GM18508 (cell line): ENCODE results near the gene TJP2.

ENCODE experiments used
- ATAC-seq: cut with Tn5 transposase; IDR thresholded peaks from one replicate; pipeline ENCODE4 v1.9.1; 2021; ENCODE audit warnings: moderate number of reproducible peaks; ENCODE audit not compliant: insufficient read depth, unreplicated experiment

The TJP2 gene

GRCh38 chr9:69188975-69189374 lies 14.9 kb downstream of the TJP2 start:
- ATAC-seq, result no peak

- ATAC-seq, result peak; percentile 38
Observed at GRCh38 chr9:69190086-69190862, 16.2 kb downstream of the TJP2 start.

DNA sequence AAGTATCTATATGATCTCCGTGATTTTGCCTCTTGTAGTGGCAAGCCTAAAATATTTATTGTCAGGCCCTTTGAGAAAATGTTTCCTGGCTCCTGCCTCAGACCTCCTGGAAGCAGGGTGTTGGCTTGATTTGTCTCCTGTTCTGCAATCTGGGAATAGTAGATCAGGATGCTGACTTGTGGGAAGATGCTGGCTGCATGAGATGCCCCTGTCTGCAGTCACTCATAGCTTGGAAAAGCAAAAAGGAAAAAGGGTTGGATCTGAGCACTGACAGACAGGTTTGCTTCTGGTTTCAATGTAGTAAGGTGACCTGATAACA lies 16.7 kb downstream of the TJP2 start:
- no peak for ATAC-seq

DNA sequence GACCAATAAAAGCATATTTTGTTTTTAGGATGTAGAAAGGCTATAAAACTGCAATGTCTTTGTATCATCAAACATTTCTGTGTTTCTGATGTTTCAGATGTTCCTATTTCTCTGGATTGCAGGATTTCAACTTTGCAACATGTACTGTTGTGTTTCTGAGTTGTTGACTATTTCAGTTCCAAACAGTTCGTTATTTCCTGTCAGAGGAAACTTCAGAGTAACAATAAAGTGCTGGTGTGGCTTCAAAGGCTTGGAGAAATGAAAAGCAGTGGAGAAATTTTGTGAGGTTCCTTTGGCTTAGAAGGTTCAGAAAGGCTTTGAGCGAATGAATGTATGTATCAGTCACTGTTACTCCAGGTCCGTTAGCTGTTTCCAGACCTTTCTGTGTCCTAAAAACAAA lies 17.2 kb downstream of the TJP2 start:
- no peak for ATAC-seq

DNA sequence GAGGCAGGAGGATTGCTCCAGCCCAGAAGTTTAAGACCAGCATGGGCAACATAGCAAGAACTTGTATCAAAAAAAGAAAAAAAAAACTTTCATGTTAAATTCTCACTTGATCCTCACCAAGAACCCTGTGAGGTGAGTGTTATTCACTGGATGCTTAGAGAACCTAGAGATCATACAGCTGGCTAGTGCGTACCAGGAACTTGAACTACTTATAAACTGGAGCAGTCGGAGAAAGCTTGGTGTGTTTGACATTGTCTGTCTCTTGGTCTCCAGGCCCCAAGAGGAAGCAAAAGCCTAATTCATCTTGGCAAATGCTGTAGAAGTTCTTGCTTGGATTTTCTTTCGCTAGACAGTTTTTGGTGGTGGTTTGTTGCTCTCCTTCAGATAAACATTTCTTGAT lies 18.1 kb downstream of the TJP2 start:
- no peak for ATAC-seq

GRCh38 chr9:69193685-69194032 lies 19.6 kb downstream of the TJP2 start:
- ATAC-seq, result no peak

DNA sequence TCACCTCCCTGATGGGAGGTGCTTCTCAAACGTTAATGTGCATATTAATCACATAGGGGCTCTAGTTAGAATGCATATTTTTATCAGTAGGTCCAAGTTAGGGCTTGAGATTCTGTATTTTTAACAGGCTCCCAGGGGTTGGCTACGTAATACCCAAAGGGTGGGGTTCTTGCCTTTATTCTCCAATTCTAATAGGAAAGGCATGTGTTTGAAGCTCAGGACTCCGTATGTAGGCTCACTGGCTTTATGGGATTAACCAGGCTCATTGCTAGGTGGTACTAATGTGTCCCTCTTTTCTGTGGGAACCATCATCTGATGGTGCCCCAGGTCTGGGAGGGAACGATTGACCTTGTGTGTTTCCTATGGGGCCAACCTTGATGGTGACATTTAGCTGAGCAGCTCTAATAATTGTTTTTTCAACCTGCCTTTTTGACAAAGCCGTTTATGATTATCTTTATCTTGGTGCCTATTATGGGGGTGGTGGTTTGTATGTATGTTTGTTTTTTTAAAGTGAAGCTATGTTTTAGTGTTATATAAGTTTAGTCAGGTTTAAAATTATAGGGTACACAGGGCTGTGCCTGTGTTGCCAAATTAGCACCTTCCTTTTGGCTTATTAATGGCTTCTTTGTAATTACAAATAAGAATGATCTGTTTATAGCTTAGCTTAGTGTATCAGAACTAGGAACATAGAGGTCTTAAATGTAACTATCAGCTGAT lies 20.8 kb downstream of the TJP2 start:
- no peak for ATAC-seq

DNA sequence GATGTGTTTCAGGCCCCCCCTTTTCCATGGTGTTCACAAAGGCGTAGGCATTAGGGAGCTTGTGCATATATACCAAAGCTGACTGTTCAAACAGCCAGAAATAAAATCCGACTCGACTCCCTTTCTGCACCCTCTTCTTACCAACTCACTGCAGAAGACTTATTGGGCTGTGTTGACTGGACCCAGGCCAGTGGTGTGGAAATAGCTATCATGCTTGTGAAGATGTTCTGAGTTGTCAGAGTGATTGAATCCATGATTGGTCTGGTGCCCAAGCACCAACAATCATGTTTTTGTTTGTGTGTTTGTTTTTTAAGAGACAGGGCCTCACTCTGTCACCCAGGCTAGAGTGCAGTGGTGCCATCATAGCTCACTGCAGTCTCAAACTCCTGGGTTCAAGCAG lies 21.6 kb downstream of the TJP2 start:
- no peak for ATAC-seq

DNA sequence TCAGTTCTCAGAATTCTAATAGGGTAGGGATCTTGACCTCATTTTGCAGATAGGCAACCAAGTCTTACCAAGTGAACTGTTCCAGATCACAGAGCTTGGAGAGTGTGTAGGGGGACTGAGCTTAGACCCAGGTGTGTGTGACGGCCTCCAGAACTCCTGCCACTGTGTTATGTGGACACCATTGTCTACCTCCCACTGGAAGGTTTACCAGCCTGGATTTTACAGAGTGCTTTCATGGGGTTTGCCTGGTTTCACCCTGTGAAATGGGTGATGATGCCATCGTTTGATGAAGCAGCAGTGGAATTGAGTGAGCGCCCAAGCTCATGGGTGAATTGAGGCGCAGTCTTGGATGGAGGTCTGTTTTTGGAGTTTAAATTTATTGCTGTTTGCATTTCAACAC lies 23.6 kb downstream of the TJP2 start:
- ATAC-seq, result no peak

- ATAC-seq, result no peak
Observed at GRCh38 chr9:69198521-69199220, 24.6 kb downstream of the TJP2 start.

DNA sequence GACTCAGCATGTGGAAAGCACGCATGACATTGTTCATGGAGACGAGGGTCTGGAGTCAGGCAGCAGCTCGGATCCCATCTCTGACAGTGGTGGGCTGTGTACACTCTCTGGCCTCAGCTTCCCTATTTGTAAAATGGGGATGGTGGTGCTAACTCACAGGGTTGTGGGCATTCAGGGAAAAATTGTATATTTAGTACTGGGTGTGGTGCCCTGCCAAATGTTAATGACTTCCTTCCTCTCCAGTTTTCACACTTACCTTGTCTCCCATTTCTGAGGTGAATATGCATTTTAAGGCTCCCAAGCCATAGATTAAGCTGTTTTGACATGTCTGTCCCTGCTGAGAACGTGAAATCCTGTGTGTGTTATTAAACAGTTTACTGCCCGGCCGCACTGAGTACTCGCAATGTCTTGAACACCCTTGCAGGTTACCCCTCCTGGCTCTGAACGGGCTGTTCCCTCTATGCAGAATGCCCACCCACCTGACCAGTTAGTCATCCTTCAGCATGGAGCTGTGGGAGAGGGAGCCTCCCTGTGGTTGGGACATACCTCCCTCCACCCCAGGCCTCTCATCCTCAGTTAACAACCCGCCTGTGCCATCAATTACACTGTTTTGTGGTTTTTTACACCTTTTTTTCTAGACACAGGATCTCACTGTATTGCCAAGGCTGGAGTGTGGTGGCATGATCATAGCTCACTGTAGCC lies 25.8 kb downstream of the TJP2 start:
- no peak for ATAC-seq

- ATAC-seq, result no peak
Observed at GRCh38 chr9:69202556-69202955, 28.5 kb downstream of the TJP2 start.

GRCh38 chr9:69204326-69204725 lies 30.2 kb downstream of the TJP2 start:
- no peak for ATAC-seq

DNA sequence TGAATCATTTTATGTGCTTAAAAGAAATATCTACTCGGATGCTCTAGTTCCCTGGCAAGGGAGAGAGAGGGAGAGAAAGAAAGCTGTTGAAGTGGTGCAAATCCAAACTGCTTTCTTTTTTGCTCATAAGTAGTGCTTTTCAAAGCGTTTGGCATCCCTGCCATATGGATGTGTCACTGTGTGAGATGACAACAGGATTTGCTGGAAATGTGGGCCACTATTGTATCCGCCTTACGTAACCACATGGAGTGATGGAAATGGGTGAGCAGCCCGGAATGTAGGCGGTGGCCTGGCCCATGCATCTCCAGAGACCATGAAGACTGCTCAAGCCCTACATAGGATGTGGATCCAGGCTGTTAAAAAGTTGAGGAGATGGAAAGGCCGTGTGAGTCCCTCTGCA lies 30.8 kb downstream of the TJP2 start:
- no peak for ATAC-seq

DNA sequence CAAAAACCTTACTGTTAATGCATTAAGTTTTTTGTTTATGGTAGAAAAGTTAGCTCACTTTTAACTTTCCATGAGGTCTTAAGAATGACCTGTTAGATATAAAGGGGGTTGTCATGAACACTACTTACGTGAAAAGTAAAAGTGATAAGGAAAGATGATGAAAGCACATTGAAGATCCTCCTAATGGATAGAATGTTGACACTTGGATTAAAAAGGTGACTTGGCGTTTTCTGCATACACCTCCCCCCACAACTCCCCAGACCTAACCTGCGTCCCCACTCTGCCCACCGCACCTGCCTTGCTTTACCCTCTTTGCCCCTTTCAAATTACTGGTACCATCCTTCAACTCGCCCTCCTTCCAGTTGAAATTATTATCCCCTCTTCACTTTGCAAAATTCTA lies 32.0 kb downstream of the TJP2 start:
- ATAC-seq, result no peak

DNA sequence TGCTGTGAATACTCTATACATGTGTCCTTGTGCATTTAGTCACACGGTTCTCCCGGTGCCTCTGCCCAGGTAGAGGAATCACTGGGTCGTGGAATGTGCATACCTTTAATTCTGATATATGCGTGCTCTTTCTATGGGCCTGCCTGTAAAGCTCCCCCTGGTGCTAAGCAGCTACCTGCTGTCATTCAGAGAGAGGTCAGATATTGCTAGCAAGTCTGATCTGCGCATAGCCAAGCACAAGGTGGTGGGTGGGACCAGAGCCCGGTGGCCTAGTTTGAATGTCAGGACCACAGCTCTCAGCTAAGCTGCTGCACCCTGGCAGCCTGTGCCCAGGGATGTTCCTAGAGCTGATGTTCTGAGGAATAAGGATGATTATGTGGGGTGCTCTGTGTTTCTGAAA lies 33.4 kb downstream of the TJP2 start:
- no peak for ATAC-seq

- ATAC-seq, result no peak
Observed at GRCh38 chr9:69211424-69212036, 37.5 kb downstream of the TJP2 start.

DNA sequence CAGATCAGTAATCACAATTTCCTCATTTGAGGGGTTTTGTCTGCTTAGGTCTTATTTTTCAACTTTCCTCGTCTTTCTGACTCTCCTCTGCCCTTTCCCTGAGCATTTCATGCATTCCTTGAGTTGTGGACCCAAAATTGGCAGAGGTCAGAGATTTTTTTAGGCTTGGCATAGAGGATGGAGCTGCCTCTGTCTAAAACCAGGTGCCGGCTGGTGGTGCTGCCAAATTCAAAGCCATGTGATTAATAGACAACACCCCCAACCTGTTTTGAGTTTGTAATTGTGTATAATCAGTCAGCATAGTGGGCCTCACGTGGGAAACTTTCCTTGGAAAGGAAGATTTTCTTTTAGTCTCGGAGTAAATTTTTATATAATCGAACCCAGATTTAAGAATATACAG lies 39.6 kb downstream of the TJP2 start:
- ATAC-seq, result no peak

GRCh38 chr9:69214939-69215338 lies 40.9 kb downstream of the TJP2 start:
- no peak for ATAC-seq

- ATAC-seq, result no peak
Observed at GRCh38 chr9:69215774-69216485, 41.9 kb downstream of the TJP2 start.
